ENCODE measurements around the gene CAD. TPM values are rescaled to one million over a fixed set of nuclear protein-coding genes. Genes with fewer than 3 reads are reported as not detected.

Gene CAD
- total and polyA plus RNA-seq, 2 donors (not counting 1 experiment from before 2014, with no cell fraction given) = 35.6 to 48.5 TPM

DNA sequence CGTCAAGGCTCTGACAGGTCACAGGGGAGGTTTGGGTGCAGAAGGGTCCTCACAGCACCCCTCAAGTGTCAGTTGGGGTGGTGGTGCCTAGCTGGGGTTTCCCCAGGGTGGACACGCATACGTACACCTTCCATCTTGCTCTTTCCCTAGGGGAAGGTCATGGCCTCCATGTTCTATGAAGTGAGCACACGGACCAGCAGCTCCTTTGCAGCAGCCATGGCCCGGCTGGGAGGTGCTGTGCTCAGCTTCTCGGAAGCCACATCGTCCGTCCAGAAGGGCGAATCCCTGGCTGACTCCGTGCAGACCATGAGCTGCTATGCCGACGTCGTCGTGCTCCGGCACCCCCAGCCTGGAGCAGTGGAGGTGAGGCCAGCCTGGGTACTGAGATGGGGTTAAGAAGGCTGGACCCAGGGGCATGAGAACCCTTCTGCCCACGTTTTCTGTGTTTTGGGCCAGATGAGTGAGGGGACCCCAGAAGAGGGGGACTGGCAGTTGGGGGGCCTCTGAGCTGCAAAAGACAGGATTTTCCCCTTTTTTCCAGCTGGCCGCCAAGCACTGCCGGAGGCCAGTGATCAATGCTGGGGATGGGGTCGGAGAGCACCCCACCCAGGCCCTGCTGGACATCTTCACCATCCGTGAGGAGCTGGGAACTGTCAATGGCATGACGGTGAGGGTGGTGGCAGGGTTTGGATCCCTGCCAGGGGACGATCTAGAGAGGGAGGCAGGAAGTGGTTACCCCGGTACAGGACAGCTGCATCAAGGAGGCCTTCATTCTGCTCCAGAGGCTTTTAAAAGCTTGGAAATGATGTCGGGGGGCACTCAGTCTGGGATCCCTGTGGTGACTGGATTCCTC is 24.8 kb downstream of the CAD start:
- Histone ChIP-seq H3K27me3 (replicated peaks in 1 of 4; ENCODE audit: control extremely low read depth in 1 of 4, control insufficient read depth in 3 of 4, insufficient read depth in 4 of 4, low read length in 3 of 4) (no peaks in the 10 kb centered on the region), H3K4me1 (ENCODE audit: control insufficient read depth in 2 of 2, insufficient read depth in 2 of 2, low read length in 2 of 2) (no peaks in the 10 kb centered on the region), H3K9me3 (ENCODE audit: control extremely low read depth in 1 of 3, control insufficient read depth in 2 of 3, insufficient read depth in 1 of 3, low read length in 2 of 3) (no peaks in the 10 kb centered on the region), H3K4me2 (replicated peaks; ENCODE audit: low read depth, low read length, poor library complexity, severe bottlenecking) (no peak overlapping the region), H4K20me1 (ENCODE audit: control insufficient read depth, insufficient read depth, low read length, poor library complexity, severe bottlenecking) (no peaks in the 10 kb centered on the region), H2AFZ (ENCODE audit: insufficient read depth, low read depth, low read length, poor library complexity, severe bottlenecking) (no peak overlapping the region), H3K79me2 (ENCODE audit: control insufficient read depth, insufficient read depth, low read length) (no peaks in the 10 kb centered on the region), H3K4me3 (ENCODE audit: control extremely low read depth in 1 of 5, extremely low read depth in 1 of 5, insufficient read depth in 1 of 5, low read depth in 2 of 5, low read length in 4 of 5) (no peak overlapping the region), H3K36me3 (replicated peaks in 1 of 2; ENCODE audit: control extremely low read depth in 1 of 2, control insufficient read depth in 1 of 2, extremely low read depth in 1 of 2, insufficient read depth in 2 of 2, low read length in 1 of 2) (peaks cover 0 to 64% of the 10 kb centered on the region in 2 experiments), H3K27ac (ENCODE audit: low read length in 2 of 2) (no peak overlapping the region), H3K9ac (ENCODE audit: low read length) (no peak overlapping the region)
- no peak overlapping the region for H3K27ac Mint-ChIP-seq
- no peaks in the 10 kb centered on the region for H3K4me1 Mint-ChIP-seq
- ATAC-seq (ENCODE audit: low read depth) (no peak), DNase-seq (no peak)
- no peaks in the 10 kb centered on the region for H3K9me3 Mint-ChIP-seq (ENCODE audit: insufficient read depth)
- CTCF ChIA-PET = interaction anchor here (1.0 kb wide), 1 partner anchor 60 kb away, joined by 3 read pairs; no protein-coding TSS in a partner anchor
- H3K4me3 Mint-ChIP-seq = no peak overlapping the region
- intact Hi-C loops (cut with micrococcal nuclease) = no loop called here
- POLR2A ChIA-PET = no interaction called here
- 78% methylated on average over 24 of the region's 24 CpGs for WGBS (ENCODE audit: insufficient coverage)
- no peaks in the 10 kb centered on the region for H3K27me3 Mint-ChIP-seq
- TF ChIP-seq EZH2 (IDR thresholded peaks at IDR 0.05; ENCODE audit: borderline replicate concordance, insufficient read depth, low read depth, low read length, poor library complexity, severe bottlenecking) = no peak

DNA sequence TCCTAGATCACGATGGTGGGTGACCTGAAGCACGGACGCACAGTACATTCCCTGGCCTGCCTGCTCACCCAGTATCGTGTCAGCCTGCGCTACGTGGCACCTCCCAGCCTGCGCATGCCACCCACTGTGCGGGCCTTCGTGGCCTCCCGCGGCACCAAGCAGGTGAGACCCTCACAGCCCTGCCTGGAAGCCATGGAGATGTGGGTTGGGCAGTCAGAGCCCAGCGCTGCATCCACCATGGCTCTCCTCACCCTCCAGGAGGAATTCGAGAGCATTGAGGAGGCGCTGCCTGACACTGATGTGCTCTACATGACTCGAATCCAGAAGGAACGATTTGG is 25.4 kb downstream of the CAD start:
- H4K20me1 ChIP-seq (ENCODE audit: control insufficient read depth, insufficient read depth, low read length, poor library complexity, severe bottlenecking) = no peaks in the 10 kb centered on the region
- no peak overlapping the region for H3K4me3 ChIP-seq (ENCODE audit: control extremely low read depth in 1 of 5, extremely low read depth in 1 of 5, insufficient read depth in 1 of 5, low read depth in 2 of 5, low read length in 4 of 5)
- peaks cover 0 to 59% of the 10 kb centered on the region in 2 experiments for H3K36me3 ChIP-seq (replicated peaks in 1 of 2; ENCODE audit: control extremely low read depth in 1 of 2, control insufficient read depth in 1 of 2, extremely low read depth in 1 of 2, insufficient read depth in 2 of 2, low read length in 1 of 2)
- ChIA-PET POLR2A (no interaction called here), CTCF (interaction anchor here (1.0 kb wide), 1 partner anchor 59 kb away, joined by 3 read pairs; no protein-coding TSS in a partner anchor)
- H3K4me1 Mint-ChIP-seq = no peaks in the 10 kb centered on the region
- H3K9ac ChIP-seq (ENCODE audit: low read length) = no peak overlapping the region
- WGBS (ENCODE audit: insufficient coverage) = 98% methylated on average over 10 of the region's 16 CpGs
- no peak overlapping the region for H3K4me2 ChIP-seq (replicated peaks; ENCODE audit: low read depth, low read length, poor library complexity, severe bottlenecking)
- H3K4me1 ChIP-seq (ENCODE audit: control insufficient read depth in 2 of 2, insufficient read depth in 2 of 2, low read length in 2 of 2) = no peaks in the 10 kb centered on the region
- H3K4me3 Mint-ChIP-seq = no peak overlapping the region
- no peak overlapping the region for H3K27ac ChIP-seq (ENCODE audit: low read length in 2 of 2)
- H3K9me3 ChIP-seq (ENCODE audit: control extremely low read depth in 1 of 3, control insufficient read depth in 2 of 3, insufficient read depth in 1 of 3, low read length in 2 of 3) = no peaks in the 10 kb centered on the region
- ATAC-seq (ENCODE audit: low read depth) (no peak), DNase-seq (no peak)
- H3K9me3 Mint-ChIP-seq (ENCODE audit: insufficient read depth) = no peaks in the 10 kb centered on the region
- H3K27ac Mint-ChIP-seq = no peak overlapping the region
- no peaks in the 10 kb centered on the region for H3K79me2 ChIP-seq (ENCODE audit: control insufficient read depth, insufficient read depth, low read length)
- peaks cover under 1% of the 10 kb centered on the region for H3K27me3 Mint-ChIP-seq
- TF ChIP-seq, protein P1, sequence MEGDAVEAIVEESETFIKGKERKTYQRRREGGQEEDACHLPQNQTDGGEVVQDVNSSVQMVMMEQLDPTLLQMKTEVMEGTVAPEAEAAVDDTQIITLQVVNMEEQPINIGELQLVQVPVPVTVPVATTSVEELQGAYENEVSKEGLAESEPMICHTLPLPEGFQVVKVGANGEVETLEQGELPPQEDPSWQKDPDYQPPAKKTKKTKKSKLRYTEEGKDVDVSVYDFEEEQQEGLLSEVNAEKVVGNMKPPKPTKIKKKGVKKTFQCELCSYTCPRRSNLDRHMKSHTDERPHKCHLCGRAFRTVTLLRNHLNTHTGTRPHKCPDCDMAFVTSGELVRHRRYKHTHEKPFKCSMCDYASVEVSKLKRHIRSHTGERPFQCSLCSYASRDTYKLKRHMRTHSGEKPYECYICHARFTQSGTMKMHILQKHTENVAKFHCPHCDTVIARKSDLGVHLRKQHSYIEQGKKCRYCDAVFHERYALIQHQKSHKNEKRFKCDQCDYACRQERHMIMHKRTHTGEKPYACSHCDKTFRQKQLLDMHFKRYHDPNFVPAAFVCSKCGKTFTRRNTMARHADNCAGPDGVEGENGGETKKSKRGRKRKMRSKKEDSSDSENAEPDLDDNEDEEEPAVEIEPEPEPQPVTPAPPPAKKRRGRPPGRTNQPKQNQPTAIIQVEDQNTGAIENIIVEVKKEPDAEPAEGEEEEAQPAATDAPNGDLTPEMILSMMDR (IDR thresholded peaks at IDR 0.05) = no peak
- no peak for TF ChIP-seq EZH2 (IDR thresholded peaks at IDR 0.05; ENCODE audit: borderline replicate concordance, insufficient read depth, low read depth, low read length, poor library complexity, severe bottlenecking)
- H2AFZ ChIP-seq (ENCODE audit: insufficient read depth, low read depth, low read length, poor library complexity, severe bottlenecking) = no peak overlapping the region
- no peaks in the 10 kb centered on the region for H3K27me3 ChIP-seq (replicated peaks in 1 of 4; ENCODE audit: control extremely low read depth in 1 of 4, control insufficient read depth in 3 of 4, insufficient read depth in 4 of 4, low read length in 3 of 4)
- intact Hi-C loops (cut with micrococcal nuclease) = no loop called here

All from B cell (primary cell).